ENCODE measurements around the gene BAHD1. TPM values are rescaled to one million over a fixed set of nuclear protein-coding genes. Genes with fewer than 3 reads are reported as not detected.

The BAHD1 gene
- 9.8 to 11.7 TPM (median 11.2 TPM) in 5 replicates for total RNA-seq (2022; extraction: Qiagen RNA extraction)

DNA sequence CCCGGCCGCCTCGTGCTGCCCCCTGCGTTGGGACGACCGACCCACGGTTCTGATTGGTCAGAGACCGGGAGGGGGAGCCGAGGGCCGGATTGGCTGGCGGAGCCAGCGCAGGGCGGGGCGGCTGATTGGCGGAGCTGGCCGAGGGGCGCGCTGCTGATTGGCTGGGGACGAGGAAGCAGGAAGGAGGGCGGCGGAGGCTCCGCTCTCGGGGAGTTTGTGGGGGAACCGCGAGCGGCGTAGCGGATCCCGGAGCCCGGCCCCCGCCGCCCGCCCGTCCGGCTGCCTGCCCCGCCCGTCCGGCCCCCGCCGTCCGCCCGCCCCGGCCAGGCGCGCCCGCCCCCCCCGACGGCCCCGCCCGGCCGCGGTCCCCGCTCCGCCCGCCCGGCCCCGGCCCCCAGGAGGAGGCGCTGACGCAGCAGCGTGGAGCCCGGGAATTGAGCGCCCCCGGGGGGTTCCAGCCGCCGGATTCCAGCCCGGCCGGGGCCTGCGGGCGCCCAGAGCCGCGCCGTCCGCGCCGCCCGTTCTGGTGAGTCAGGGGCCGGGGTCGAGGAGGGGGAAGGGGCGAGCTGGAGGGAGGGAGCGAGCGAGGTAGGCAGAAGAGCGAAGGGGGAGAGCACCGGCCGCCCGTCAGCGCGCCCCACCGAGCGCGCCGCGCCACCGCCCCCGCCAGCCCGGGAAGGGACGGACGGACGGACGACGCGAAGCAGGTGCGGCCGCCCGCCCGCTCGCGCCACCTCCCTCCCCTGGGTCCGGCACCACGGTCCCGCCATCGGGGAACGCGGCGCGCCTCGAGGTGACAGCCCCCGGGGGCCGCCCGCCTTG, at the start of gene BAHD1:
TSS of gene BAHD1 (plus strand) at position 211 of the 822 bp plus-strand sequence. CDS start 17,512 bp downstream, outside the sequence.

DNA sequence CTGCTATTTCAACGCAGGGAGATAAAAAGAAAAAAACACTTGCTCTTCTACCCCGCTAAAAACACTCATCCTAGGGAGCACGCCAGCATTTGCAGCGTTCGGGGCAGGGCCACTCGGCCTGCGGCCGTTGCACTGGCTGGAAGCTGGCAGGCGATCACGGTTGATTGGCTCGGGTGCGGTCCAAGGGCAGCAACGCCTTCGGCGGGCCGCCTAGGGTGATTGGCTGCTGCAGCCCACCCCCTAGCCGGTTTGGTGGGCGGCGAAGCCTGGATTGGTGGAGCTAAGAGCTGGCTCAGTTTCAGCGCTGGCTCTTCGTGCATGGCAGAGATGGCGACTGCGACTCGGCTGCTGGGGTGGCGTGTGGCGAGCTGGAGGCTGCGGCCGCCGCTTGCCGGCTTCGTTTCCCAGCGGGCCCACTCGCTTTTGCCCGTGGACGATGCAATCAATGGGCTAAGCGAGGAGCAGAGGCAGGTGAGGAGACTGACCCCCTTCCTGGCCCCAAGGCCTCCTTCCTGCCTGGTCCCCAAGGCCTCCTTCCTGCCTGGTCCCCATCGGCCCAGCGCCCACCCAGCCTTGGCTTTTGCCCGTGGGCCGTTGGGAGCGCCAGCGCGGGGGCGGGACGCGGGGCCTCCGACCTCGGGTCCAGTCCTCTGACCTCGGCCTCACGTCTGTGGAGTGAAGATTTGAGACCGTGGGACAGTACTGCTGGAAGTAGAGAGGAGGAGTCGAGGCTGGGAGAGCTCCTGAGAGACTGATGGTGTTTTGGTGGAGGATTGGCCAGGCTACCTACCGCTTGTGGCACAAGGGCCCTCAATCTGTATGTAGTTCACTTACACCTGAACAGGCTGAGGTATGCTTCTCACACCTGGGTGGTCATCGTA, 35.0 kb upstream of the BAHD1 start, which contains the start of gene IVD:
TSS of gene IVD (plus strand) at position 295 of the 881 bp plus-strand sequence. CDS start at position 328, 33 bp downstream.

DNA sequence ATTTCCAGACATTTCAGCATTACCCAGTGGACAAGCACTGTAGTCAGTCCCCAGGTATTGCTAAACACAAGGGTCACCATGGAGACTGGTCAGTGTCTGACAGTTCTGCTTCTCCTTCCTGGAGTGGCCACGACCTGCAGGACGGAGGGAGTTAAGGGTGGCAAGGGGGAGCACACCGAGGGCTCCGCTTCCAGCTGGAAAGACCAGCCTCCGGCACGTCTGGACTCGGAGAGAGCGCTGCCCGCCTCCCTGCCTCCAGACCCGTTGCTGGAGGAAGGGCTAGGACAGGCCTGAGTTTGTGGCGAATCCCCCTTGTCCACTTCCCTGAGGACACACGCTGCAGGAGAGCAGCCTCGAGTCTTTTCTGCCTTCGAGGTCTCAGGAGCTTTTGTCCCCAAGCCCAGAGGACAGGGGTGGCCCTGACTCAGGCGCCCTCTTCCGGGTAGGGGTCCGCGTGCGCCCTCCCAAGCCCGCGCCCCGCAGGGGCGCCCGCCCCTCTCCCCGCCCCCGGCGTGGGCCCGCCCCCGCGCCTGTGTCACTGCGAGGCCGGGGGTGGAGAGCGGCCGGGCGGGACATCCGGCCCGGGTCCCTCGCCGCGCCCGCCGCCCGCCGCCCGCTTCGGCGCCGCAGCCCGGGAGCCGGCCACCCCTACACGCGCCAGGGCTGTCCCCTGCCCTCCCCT, 29.8 kb downstream of the BAHD1 start, which contains the start of gene CHST14:
TSS of gene CHST14 (plus strand) at position 562 of the 682 bp plus-strand sequence. CDS start 230 bp downstream, outside the sequence.

Other genes starting within 250 kb of the BAHD1 start
- 0.21 to 0.46 TPM (median 0.29 TPM) in 5 replicates for gene PAK6, start 201.9 kb upstream of the BAHD1 start, total RNA-seq (2022; extraction: Qiagen RNA extraction)
- gene ANKRD63, start 157.9 kb upstream of the BAHD1 start, total RNA-seq (2022; extraction: Qiagen RNA extraction): 0.24 to 0.43 TPM (median 0.33 TPM) in 5 replicates
- 0.38 to 0.97 TPM (median 0.84 TPM) in 5 replicates for gene PLCB2, start 133.0 kb upstream of the BAHD1 start, total RNA-seq (2022; extraction: Qiagen RNA extraction)
- gene INAFM2, start 117.3 kb upstream of the BAHD1 start, total RNA-seq (2022; extraction: Qiagen RNA extraction): 5.7 to 7.8 TPM (median 6.6 TPM) in 5 replicates
- 19.1 to 21.4 TPM (median 20.8 TPM) in 5 replicates for gene CCDC9B, start 100.0 kb upstream of the BAHD1 start, total RNA-seq (2022; extraction: Qiagen RNA extraction)
- gene PHGR1, start 89.9 kb upstream of the BAHD1 start, total RNA-seq (2022; extraction: Qiagen RNA extraction): not detected in 5 replicates
- 1.00 to 2.5 TPM (median 1.8 TPM) in 5 replicates for gene DISP2, start 82.7 kb upstream of the BAHD1 start, total RNA-seq (2022; extraction: Qiagen RNA extraction)
- gene KNSTRN, start 58.2 kb upstream of the BAHD1 start, total RNA-seq (2022; extraction: Qiagen RNA extraction): 43.0 to 56.5 TPM (median 47.7 TPM) in 5 replicates
- gene IVD, start 35.2 kb upstream of the BAHD1 start, total RNA-seq (2022; extraction: Qiagen RNA extraction): 11.1 to 12.9 TPM (median 11.7 TPM) in 5 replicates
- 12.9 to 20.9 TPM (median 19.1 TPM) in 5 replicates for gene CHST14, start 30.0 kb downstream of the BAHD1 start, total RNA-seq (2022; extraction: Qiagen RNA extraction)
- 11.0 to 22.3 TPM (median 13.3 TPM) in 5 replicates for gene CCDC32, start 124.1 kb downstream of the BAHD1 start, total RNA-seq (2022; extraction: Qiagen RNA extraction)
- 12.8 to 17.5 TPM (median 15.8 TPM) in 5 replicates for gene RPUSD2, start 128.3 kb downstream of the BAHD1 start, total RNA-seq (2022; extraction: Qiagen RNA extraction)
- gene KNL1, start 153.3 kb downstream of the BAHD1 start, total RNA-seq (2022; extraction: Qiagen RNA extraction): 5.3 to 8.2 TPM (median 6.1 TPM) in 5 replicates